Muscle of back (tissue), 13 donors: ENCODE data around the gene UBA7. TPM values are rescaled to one million over a fixed set of nuclear protein-coding genes. Genes with fewer than 3 reads are reported as not detected.
"Not testable (repeated sequence)": the region's sequence is repeated elsewhere in the genome, so short reads cannot be mapped to it uniquely, and the experiment has no call there.

ENCODE experiments used
- DNase-seq, 3 donors: peaks; one replicate each; pipeline versions ENCODE4 v3.0.0 to v3.0.0-alpha.2; 2013
- long read RNA-seq, 9 donors: transcript quantifications; one replicate each; lab custom pipeline, GENCODE V29; 2026
- polyA plus RNA-seq, 10 donors: library from polyadenylated mRNA; unstranded; fragments of 120-200 nt; gene quantifications; one replicate each; pipeline ENCODE4 v1.2.1, GENCODE V29; 2013; ENCODE audit not compliant: insufficient read length in 10 of 10

The UBA7 gene, protein sequence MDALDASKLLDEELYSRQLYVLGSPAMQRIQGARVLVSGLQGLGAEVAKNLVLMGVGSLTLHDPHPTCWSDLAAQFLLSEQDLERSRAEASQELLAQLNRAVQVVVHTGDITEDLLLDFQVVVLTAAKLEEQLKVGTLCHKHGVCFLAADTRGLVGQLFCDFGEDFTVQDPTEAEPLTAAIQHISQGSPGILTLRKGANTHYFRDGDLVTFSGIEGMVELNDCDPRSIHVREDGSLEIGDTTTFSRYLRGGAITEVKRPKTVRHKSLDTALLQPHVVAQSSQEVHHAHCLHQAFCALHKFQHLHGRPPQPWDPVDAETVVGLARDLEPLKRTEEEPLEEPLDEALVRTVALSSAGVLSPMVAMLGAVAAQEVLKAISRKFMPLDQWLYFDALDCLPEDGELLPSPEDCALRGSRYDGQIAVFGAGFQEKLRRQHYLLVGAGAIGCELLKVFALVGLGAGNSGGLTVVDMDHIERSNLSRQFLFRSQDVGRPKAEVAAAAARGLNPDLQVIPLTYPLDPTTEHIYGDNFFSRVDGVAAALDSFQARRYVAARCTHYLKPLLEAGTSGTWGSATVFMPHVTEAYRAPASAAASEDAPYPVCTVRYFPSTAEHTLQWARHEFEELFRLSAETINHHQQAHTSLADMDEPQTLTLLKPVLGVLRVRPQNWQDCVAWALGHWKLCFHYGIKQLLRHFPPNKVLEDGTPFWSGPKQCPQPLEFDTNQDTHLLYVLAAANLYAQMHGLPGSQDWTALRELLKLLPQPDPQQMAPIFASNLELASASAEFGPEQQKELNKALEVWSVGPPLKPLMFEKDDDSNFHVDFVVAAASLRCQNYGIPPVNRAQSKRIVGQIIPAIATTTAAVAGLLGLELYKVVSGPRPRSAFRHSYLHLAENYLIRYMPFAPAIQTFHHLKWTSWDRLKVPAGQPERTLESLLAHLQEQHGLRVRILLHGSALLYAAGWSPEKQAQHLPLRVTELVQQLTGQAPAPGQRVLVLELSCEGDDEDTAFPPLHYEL
- 10 to 100 TPM; 14.2 to 29.2 (median 22.1) TPM for polyA plus RNA-seq
- long read RNA-seq, donor 1, partial matches to known transcripts: 0 of 4 reads
- long read RNA-seq, donor 1, other reads (novel, unspliced or antisense): 0 of 4 reads
- long read RNA-seq, donor 2, partial matches to known transcripts: 0 of 3 reads
- long read RNA-seq, donor 2, other reads (novel, unspliced or antisense): 0 of 3 reads
- long read RNA-seq, donor 3: 0 reads
- long read RNA-seq, donor 4, partial matches to known transcripts: 7 of 7 reads
- long read RNA-seq, donor 4, other reads (novel, unspliced or antisense): 0 of 7 reads
- long read RNA-seq, donor 5, partial matches to known transcripts: 0 of 1 reads
- long read RNA-seq, donor 5, other reads (novel, unspliced or antisense): 0 of 1 reads
- long read RNA-seq, donor 6: 0 reads
- long read RNA-seq, donor 7, partial matches to known transcripts: 8 of 9 reads
- long read RNA-seq, donor 7, other reads (novel, unspliced or antisense): 0 of 9 reads
- long read RNA-seq, donor 8: 0 reads
- long read RNA-seq, donor 9, partial matches to known transcripts: 0 of 1 reads
- long read RNA-seq, donor 9, other reads (novel, unspliced or antisense): 0 of 1 reads

DNA sequence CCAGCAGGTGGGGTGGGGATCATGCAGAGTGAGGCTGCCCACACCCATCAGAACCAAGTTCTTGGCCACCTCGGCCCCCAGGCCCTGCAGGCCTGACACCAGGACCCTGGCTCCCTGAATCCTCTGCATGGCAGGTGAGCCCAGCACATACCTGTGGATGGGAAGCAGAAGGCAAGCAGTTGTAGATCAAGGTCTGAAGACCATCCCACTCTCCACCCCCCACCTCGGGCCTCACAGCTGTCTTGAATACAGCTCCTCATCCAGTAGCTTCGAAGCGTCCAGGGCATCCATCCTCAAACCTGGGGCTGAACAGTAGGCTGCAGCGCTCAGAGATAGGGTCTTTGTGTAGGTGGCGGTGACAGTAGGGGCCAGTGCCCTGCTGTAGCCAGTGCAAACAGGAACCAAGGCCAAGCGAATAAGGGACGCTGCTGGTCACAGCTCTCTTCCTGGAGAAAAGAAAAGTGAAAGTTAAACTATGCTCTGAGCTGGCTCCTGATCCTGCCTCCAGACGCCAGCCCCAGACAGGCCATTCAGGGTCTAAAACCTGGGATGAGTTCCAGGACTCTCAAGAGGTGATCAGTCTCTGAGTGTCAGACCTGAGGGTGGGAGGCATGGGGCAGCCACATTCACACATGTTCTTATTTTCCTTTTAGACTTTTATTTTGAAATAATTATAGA is at the start of gene UBA7:
UBA7 (minus strand) TSS at position 457 of the 678 bp plus-strand sequence; CDS start at position 291, 166 bp downstream.
- DNase-seq: peak; percentile 71 to 84 (median 74)

GRCh38 chr3:49859576-49860305 is 46.0 kb upstream of the UBA7 start:
- DNase-seq: no peak

GRCh38 chr3:49856181-49857005 is 42.6 kb upstream of the UBA7 start, which contains the start of gene TRAIP:
TRAIP (minus strand) TSS chr3:49856564; CDS start chr3:49856453, 111 bp downstream.
- peak; percentile 94 to 97 (median 96) for DNase-seq

DNA sequence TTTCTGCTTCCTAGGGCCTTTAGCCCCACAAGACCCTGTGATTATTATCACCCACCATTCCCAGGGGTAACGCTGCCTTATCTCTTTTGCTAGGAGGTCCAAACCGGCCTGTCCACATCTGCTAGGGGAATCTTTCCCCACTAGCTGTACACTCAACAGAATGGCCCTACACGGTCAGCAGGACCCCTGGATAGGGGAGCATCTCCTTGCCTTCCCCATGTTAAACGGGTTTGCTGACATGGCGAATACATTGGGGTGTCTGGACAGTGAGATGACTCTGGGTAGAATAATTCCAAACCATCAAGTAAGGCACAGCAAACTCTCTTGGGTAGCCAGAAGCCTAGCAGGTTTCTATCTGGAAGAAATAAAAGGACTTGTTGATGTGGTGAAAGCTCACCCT is 41.9 kb upstream of the UBA7 start:
- no peak for DNase-seq

- no peak for DNase-seq
Measured at GRCh38 chr3:49845694-49846093, 31.9 kb upstream of the UBA7 start.

GRCh38 chr3:49844464-49845183 is 30.9 kb upstream of the UBA7 start:
- DNase-seq: no peak

DNA sequence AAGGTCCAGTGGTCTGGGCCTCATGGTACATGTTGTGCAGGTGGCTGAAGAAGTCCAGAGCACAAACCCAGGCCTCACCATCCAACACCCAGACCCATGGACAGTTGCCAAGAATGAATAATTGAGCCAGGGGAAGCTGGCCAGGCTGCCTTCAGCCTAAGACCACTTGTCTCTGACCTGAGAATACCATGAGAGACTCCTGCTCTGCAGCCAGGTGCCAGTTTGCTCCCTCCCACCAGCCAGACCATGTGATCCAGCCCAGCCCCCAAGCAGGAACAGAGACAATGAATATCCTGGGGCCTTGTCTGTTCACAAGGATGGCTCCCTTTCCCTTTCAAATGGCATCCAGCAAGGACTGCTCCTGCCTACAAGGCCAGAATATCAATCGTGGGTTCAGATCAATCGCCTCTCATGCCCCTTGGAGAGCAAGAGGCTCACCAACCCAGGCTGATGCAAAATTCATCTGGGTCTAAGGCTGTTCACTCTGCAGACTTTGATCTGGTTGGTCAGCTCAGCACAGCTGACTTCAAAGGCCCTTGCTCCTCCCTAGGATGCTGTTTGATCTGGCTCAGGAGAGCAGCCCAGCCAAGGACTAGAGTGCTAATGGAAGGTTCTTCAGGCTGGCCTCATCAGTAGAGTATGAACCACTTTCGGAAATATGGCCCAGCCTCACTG is 29.2 kb upstream of the UBA7 start:
- DNase-seq: no peak

GRCh38 chr3:49841806-49842205 is 28.1 kb upstream of the UBA7 start:
- DNase-seq: no peak

DNA sequence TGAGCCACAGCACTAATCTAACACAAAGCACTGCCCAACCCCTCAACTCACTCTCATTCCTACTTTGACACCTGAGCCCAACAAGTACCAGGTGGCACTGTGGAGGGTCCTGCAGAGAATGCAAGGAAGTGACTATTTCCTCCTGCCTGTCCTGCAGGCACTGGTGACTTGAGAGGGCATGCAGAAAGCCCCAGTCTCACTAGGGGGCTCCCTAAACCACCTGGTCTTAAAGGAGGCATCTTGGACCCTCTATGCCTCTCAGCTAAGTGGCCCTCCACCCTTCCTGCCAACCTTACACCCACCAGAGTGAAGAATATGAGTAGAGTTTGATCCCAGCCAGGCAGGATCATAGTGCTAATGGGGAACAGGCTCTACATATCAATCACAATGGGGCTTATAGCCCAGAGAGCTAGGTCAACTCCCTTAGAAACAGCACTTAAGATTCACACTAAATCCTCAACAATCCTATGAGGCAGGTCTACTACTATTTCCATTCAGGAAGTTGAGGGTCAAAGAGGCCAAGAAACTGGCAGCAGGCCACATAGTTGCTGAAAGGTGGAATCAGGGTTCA is 27.5 kb upstream of the UBA7 start:
- DNase-seq: peak in 1 of 3 donors; percentile 43

GRCh38 chr3:49840388-49840787 is 26.6 kb upstream of the UBA7 start:
- DNase-seq: peak in 2 of 3 donors; percentile 43 to 91

GRCh38 chr3:49839193-49839809 is 25.5 kb upstream of the UBA7 start:
- DNase-seq: peak; percentile 76 to 93 (median 90)

- DNase-seq: no peak
Measured at GRCh38 chr3:49831341-49831740, 17.6 kb upstream of the UBA7 start.

DNA sequence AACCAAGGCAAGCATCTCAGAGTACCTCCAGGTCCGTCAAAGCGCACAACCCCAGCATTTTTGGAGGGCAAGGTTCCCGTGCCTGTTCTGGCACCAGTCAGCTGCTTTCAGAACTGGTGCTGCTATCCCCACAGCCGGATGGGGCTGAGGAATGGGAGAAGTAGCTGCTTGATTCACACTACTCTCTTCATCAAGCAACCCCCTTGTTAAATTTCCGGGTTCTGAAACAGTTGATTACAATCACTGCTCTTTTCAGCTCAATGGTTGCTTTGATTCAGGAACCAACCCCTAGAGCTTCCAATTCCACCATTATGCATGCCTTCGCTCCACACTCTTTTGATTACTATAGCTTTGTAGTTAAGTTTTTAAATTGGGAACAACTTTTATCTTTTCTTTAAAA is 12.3 kb upstream of the UBA7 start:
- DNase-seq: no peak

- DNase-seq: not testable (repeated sequence)
Measured at GRCh38 chr3:49823131-49823530, 9.4 kb upstream of the UBA7 start.

- peak in 1 of 3 donors; percentile 26 for DNase-seq
Measured at GRCh38 chr3:49812916-49813496, 747 bp downstream of the UBA7 start.
